Stimulated activated CD4-positive, alpha-beta T cell treated with anti-CD3 and anti-CD28 coated beads, Interleukin-4, amount 100 ng/mL, for 4 hours (primary cell): ENCODE results near the gene TMCC2.
"Not testable (repeated sequence)": the region's sequence is repeated elsewhere in the genome, so short reads cannot be mapped to it uniquely, and the experiment has no call there.

Experiments used
- DNase-seq, 2 experiments: peaks; one replicate each; pipeline ENCODE4 v3.0.0-alpha.2; 2020

TMCC2 gene

DNA sequence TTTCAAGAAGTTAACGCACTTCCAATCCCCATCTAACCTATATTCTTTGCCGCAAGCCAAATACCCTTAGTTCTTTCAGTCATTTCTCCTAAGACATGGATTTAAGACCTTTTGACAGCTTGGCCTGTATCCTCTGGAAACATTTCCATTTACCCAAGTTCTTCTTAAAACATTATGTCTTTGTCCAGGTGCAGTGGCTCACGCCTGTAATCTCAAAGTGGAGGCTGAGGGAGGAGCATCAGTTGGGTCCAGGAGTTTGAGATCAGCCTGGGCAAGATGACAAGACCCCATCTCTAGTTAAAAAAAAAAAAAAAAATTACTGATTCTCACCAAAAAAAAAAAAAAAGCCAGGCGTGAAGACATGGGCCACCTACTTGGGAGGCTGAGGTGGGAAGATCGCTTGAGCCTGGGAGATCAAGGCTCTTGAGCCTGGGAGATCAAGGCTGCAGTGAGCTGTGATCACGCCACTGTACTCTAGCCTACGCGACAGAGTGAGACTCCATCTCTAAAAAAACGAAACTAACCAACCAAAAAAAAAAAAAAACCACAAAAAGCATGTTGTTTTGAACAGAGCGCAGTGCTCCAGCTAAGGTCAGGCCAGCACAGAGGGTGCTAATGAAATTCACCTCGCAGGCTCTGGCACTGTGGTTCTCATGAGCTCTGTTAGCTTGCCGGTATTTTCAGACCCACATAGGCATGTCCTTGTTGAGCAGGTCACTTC is 57.8 kb downstream of the TMCC2 start:
- DNase-seq = peak; percentile 24 to 44

DNA sequence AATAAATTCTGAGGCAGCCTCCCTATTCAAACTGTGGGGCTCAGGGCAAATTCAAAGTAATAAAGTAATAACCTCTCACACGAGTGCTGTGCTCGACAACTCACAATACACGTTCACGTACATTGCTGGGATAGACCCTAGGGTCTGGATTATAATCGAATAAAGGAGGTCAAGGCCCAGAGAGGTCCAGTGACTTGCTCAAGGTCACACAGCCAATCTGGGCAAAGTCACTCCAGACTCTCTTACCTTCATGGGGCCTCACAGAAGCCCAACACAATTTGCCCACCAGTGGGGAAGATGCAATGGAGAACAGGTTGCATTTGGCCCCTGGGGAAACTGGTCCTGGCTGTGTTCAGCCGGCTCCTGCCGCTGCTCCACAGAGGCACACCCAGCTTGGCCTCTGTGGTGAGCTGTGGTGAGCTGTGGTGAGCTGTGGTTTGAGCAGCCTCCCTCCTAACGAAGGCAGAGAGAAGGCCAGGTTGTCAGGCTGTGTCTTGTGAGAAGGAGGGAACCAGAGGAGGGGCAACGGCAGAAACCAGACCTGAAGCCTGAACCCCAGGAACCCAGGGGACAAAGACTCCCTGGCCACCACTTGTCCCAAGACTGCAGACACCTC is 58.7 kb downstream of the TMCC2 start:
- peak; percentile 18 to 40 for DNase-seq

- no peak for DNase-seq
Observed at GRCh38 chr1:205287076-205287475, 59.3 kb downstream of the TMCC2 start.

GRCh38 chr1:205287767-205288559 is 60.2 kb downstream of the TMCC2 start:
- DNase-seq = peak; percentile 46 to 74

- DNase-seq = no peak
Observed at GRCh38 chr1:205291596-205291995, 63.9 kb downstream of the TMCC2 start.

GRCh38 chr1:205293350-205294074 is 65.8 kb downstream of the TMCC2 start:
- DNase-seq = no peak

DNA sequence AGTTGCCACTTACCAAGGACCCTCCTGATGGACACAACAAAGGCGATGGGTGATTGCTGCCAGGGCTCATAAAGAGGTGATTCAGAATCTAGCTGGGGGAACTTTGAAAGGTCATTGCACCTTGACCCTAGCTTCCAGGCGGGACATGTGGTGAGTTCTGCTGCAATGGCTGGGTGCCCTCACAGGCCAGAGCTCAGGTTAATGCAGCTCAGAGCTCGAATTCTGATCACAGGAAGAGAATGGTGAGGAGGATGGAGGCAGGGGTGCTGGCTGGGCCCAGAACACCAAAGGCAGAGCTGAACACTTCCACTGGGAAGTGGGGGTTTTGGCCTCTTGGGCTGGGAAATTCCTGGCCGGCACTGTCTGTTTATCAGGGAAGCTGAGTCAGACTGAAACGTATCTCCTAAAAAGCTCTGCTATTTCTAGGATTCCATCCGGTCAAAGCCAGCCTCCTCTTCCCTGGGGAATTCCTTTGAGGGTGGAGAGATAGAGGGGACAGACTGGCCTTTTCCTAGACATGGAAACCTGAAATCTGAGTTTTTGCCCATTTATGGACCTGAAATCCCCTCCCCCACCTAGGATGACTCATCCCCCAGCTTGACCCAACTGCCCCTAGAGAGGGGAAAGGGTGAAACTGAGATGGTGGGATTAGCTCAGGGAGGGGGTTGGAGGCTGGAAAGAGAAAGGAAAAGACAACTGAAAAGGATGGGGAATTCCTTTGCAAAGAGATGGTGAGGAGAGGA is 66.6 kb downstream of the TMCC2 start:
- no peak for DNase-seq

DNA sequence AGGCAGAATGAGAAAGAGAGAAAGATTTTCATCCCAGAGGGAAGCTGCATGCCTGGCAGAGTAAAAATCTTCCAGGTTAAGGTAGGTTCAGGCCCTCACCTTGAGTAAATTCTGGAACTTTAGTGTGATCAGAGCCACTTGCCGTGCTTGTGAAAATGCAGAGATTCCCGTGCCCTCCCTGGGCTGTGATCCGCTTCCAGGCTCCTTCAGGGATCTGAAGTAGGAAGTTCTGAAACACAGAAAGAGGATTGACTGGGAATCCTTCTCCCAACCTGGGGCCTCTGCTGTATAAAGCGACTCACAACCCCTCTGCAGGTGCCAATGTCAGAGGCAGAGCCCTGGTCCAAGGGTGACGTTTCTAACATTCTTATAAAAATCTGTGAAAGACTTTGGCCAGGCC is 67.2 kb downstream of the TMCC2 start:
- DNase-seq = no peak

DNA sequence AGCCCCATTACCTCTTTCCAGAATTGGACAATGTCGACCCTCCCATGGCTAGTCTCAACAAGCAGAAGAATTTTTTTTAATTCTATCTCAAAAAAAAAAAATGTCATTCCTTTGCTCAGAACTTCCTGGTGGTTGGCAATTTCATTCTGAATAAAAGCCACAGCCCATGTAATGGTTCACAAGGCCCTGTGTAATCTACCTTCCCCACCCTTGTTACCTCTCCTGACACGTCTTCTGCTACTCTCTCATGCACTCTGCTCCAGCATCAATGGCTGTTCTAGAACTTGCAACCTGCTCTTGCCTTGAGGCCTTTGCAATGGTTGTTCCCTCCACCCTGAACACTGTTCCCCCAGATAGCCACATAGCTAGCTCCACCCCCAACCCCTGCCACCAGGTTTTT is 68.4 kb downstream of the TMCC2 start:
- DNase-seq = no peak

- not testable (repeated sequence) for DNase-seq
Observed at GRCh38 chr1:205297546-205298177, 69.9 kb downstream of the TMCC2 start.

GRCh38 chr1:205298191-205298994 is 70.6 kb downstream of the TMCC2 start:
- DNase-seq = no peak

GRCh38 chr1:205300149-205300548 is 72.4 kb downstream of the TMCC2 start:
- DNase-seq = no peak

- DNase-seq = no peak
Observed at GRCh38 chr1:205301205-205301821, 73.6 kb downstream of the TMCC2 start.

GRCh38 chr1:205301842-205302588 is 74.3 kb downstream of the TMCC2 start:
- no peak for DNase-seq

GRCh38 chr1:205303247-205303888 is 75.6 kb downstream of the TMCC2 start:
- no peak for DNase-seq

DNA sequence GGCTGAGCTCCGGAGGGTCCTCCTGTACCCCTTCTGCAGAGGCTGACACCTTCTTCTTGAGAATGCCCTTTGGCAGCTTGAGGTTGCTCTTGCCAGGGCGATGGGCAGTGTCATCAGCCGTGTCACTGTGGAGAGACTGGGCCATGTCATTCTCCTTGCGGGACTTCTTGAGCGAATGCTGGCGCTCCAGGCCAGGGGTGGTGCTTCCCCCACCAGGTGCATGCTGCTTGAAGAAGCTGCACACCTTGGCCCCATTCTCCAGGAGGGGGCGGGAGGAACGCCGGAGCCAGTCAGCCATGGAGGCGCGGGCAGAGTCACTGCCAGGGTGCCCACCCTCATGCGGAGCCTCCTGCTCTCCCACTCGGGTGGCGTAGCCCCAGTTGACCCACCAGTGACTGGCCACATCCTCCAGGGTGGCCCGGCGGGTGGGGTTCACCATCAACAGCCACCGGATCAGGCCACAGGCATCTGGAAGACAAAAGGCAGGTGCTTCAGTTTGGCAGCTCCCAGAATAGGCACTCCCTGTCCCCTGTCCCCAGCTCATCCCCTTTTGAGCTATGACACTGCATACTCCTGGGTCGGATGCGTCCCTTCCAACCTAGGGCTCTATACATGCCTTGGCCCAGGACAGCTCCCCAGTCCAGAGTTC is 76.4 kb downstream of the TMCC2 start:
- DNase-seq = no peak

GRCh38 chr1:205304695-205305070 is 76.9 kb downstream of the TMCC2 start:
- no peak for DNase-seq

DNA sequence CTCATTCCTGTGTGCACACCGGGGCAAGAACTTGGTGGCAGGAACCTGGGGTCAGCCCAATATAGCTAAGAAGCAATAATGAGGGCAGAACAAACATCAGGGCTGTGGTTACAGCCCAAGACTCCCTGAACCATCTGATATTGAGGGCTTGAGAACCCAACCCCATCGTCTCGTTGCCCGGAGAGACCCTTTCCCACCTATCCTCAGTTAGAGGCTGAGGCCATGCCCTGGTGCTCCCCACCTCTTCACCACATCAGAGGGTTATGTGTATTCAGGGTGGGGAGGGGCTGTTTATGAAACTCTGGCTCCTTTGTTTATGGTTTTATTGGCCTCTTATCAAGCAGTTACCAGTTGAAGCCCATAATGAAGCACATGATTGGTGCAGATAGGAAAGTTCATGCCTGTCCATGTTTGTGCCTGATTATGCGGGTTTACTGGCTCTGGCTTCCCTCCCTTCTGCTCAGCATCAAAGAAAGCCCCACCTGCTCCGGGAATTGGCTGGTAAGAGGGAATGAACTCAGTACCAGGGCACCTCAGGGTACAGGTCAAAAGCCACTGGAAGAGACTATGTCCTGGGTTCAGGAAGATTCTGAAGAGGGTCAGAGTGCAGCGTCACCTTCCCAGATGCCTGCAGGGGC is 79.3 kb downstream of the TMCC2 start:
- no peak for DNase-seq
